ENCODE measurements around the gene ERCC6L2. TPM values are rescaled to one million over a fixed set of nuclear protein-coding genes. Genes with fewer than 3 reads are reported as not detected.

ERCC6L2 gene
- total RNA-seq, 1 experiment from 2014 or later: 39.2 TPM

DNA sequence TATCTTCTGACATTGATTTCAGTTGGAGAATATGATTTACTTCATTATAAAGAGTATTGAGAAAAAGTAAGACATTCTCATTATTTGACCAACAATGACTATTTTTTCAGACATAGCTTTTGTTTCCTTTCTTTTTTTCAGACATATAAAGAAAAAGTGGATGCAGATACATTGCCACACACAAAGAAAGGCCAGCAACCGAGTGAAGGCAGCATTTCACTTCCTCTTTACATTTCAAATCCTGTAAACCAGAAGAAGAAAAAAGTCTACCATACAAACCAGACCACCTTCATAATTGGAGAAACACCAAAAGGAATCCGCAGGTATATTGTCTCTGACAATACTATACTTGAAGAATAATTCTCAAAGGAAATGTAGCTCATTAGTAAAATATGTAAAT is 128.9 kb downstream of the ERCC6L2 start:
- Histone ChIP-seq H3K9me3 (ENCODE audit: control insufficient read depth in 1 of 2, insufficient read depth in 1 of 2, low read depth in 1 of 2, low read length in 2 of 2) (no peaks in the 10 kb centered on the region), H3K4me2 (ENCODE audit: low read length) (no peak overlapping the region), H3K27ac (ENCODE audit: low read depth, low read length) (no peak overlapping the region), H3K27me3 (ENCODE audit: insufficient read depth, low read length) (no peaks in the 10 kb centered on the region), H3K79me2 (ENCODE audit: insufficient read depth, low read length) (no peaks in the 10 kb centered on the region), H2AFZ (ENCODE audit: low read depth, low read length, poor library complexity, severe bottlenecking) (no peak overlapping the region), H4K20me1 (ENCODE audit: insufficient read depth) (no peaks in the 10 kb centered on the region), H3K4me1 (ENCODE audit: control insufficient read depth in 1 of 2, insufficient read depth in 2 of 2, low read length in 2 of 2) (no peaks in the 10 kb centered on the region), H3K9ac (ENCODE audit: low read length) (no peak overlapping the region), H3K4me3 (replicated peaks in 1 of 2; ENCODE audit: low read depth in 1 of 2, low read length in 2 of 2) (no peak overlapping the region), H3K36me3 (ENCODE audit: control insufficient read depth in 1 of 2, insufficient read depth in 2 of 2, low read length in 2 of 2) (peaks cover 0 to 4% of the 10 kb centered on the region in 2 experiments; a peak in 2 of 4 replicates), H3K9me2 (ENCODE audit: insufficient read depth) (no peaks in the 10 kb centered on the region)
- DNase-seq (ENCODE audit: low read depth, low spot score) (no peak), ATAC-seq (no peak)
- TF ChIP-seq SP1 (IDR thresholded peaks at IDR 0.05; ENCODE audit: low read depth) (no peak), ELF1 (IDR thresholded peaks at IDR 0.05; ENCODE audit: borderline replicate concordance, low read depth) (no peak), YY1 (IDR thresholded peaks at IDR 0.05; ENCODE audit: extremely low read depth, insufficient replicate concordance, low read depth, low read length) (no peak), MAX (IDR thresholded peaks at IDR 0.05) (no peak), ZBTB33 (IDR thresholded peaks at IDR 0.05; ENCODE audit: extremely low read depth, insufficient replicate concordance, low read length) (no peak), CEBPB (IDR thresholded peaks at IDR 0.05; ENCODE audit: low read depth) (no peak), JUND (IDR thresholded peaks at IDR 0.05) (no peak), ZNF274 (IDR thresholded peaks at IDR 0.05; ENCODE audit: low read depth, low read length) (no peak), REST (IDR thresholded peaks at IDR 0.05; ENCODE audit: low read depth) (no peak), EZH2 (IDR thresholded peaks at IDR 0.05) (no peak), FOSL1 (IDR thresholded peaks at IDR 0.05; ENCODE audit: low read depth) (no peak), SIN3A (IDR thresholded peaks at IDR 0.05; ENCODE audit: low read depth) (no peak), EZH2phosphoT487 (IDR thresholded peaks at IDR 0.05; ENCODE audit: borderline replicate concordance) (no peak)
- TF ChIP-seq, protein P1, sequence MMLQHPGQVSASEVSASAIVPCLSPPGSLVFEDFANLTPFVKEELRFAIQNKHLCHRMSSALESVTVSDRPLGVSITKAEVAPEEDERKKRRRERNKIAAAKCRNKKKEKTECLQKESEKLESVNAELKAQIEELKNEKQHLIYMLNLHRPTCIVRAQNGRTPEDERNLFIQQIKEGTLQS (IDR thresholded peaks at IDR 0.05): no peak
- TF ChIP-seq, protein P2, sequence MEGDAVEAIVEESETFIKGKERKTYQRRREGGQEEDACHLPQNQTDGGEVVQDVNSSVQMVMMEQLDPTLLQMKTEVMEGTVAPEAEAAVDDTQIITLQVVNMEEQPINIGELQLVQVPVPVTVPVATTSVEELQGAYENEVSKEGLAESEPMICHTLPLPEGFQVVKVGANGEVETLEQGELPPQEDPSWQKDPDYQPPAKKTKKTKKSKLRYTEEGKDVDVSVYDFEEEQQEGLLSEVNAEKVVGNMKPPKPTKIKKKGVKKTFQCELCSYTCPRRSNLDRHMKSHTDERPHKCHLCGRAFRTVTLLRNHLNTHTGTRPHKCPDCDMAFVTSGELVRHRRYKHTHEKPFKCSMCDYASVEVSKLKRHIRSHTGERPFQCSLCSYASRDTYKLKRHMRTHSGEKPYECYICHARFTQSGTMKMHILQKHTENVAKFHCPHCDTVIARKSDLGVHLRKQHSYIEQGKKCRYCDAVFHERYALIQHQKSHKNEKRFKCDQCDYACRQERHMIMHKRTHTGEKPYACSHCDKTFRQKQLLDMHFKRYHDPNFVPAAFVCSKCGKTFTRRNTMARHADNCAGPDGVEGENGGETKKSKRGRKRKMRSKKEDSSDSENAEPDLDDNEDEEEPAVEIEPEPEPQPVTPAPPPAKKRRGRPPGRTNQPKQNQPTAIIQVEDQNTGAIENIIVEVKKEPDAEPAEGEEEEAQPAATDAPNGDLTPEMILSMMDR (IDR thresholded peaks at IDR 0.05 in 2 of 3, conservative IDR thresholded peaks at IDR 0.05 in 1 of 3; ENCODE audit: borderline replicate concordance in 1 of 3, insufficient read depth in 1 of 3, low read depth in 2 of 3, low read length in 2 of 3): no peak
- BruUV-seq (replicated peaks): no TSS peak
- intact Hi-C loops (cut with micrococcal nuclease): no loop called here
- ChIA-PET RAD21 (ENCODE audit: low non-redundant PET in 1 of 2, low total read pairs in 2 of 2, uncharacterized antibody in 2 of 2, unreplicated experiment in 2 of 2) (no interaction called here), CTCF (no interaction called here), POLR2A (no interaction called here)
